Ishikawa (cell line): ENCODE measurements around the gene CLEC10A.

ENCODE experiments used
- CEBPB ChIP-seq: IDR thresholded peaks from 2 replicates; pipeline ENCODE4 v1.6.1; 2012
- EP300 ChIP-seq: IDR thresholded peaks from 2 replicates; pipeline ENCODE4 v1.6.1; 2012; ENCODE audit warnings: borderline replicate concordance
- FOXM1 ChIP-seq: IDR thresholded peaks from 2 replicates; pipeline ENCODE4 v1.6.1; 2012; ENCODE audit warnings: low read depth, borderline replicate concordance
- NFIC ChIP-seq: IDR thresholded peaks from 2 replicates; pipeline ENCODE4 v1.6.1; 2012
- TAF1 ChIP-seq: IDR thresholded peaks from 2 replicates; pipeline ENCODE4 v1.6.1; 2012; ENCODE audit warnings: low read depth, mild to moderate bottlenecking
- TCF12 ChIP-seq: IDR thresholded peaks from 2 replicates; pipeline ENCODE4 v1.6.1; 2012; ENCODE audit warnings: low read depth
- TEAD4 ChIP-seq: IDR thresholded peaks from 2 replicates; pipeline ENCODE4 v1.6.1; 2012
- TF ChIP-seq, protein P1 (sequence below): IDR thresholded peaks from 2 replicates; pipeline ENCODE4 v1.6.1; 2012; ENCODE audit warnings: low read depth, mild to moderate bottlenecking

DNA sequence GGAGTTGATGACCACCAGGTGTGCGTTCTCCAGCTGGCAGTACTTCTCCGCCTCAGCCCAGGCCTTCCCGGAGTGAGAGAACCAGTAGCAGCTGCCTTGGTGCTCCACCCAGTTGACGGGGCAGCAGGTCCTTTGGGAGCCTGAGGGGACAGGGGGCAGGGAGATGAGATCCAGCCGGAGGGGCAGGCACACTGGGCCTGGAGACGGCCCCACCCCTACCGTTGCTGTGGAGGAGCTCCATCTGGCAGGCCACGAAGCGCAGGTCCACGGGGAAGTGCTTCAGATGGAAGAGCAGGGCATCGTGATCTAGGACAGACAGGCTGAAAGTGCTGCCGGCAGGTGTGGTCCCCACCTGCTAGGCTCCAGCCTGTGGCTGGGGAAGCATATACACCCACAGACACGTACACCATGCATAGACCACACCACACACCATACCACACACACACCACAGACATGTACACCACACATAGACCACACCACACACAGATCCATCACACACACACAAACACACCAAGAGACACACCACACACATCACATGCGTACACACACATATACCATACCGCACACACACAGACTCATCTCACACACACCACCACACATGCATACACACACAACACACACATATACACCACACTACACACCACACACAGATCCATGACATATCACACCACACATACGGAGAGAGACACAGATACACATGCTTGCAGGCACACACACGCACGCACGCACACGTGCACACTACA is 27.1 kb upstream of the CLEC10A start:
- TF ChIP-seq, protein P1, sequence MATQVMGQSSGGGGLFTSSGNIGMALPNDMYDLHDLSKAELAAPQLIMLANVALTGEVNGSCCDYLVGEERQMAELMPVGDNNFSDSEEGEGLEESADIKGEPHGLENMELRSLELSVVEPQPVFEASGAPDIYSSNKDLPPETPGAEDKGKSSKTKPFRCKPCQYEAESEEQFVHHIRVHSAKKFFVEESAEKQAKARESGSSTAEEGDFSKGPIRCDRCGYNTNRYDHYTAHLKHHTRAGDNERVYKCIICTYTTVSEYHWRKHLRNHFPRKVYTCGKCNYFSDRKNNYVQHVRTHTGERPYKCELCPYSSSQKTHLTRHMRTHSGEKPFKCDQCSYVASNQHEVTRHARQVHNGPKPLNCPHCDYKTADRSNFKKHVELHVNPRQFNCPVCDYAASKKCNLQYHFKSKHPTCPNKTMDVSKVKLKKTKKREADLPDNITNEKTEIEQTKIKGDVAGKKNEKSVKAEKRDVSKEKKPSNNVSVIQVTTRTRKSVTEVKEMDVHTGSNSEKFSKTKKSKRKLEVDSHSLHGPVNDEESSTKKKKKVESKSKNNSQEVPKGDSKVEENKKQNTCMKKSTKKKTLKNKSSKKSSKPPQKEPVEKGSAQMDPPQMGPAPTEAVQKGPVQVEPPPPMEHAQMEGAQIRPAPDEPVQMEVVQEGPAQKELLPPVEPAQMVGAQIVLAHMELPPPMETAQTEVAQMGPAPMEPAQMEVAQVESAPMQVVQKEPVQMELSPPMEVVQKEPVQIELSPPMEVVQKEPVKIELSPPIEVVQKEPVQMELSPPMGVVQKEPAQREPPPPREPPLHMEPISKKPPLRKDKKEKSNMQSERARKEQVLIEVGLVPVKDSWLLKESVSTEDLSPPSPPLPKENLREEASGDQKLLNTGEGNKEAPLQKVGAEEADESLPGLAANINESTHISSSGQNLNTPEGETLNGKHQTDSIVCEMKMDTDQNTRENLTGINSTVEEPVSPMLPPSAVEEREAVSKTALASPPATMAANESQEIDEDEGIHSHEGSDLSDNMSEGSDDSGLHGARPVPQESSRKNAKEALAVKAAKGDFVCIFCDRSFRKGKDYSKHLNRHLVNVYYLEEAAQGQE, result no peak
- TF ChIP-seq TCF12, result no peak
- no peak for TF ChIP-seq TEAD4
- TF ChIP-seq EP300, result no peak
- no peak for TF ChIP-seq FOXM1
- no peak for TF ChIP-seq CEBPB
- TF ChIP-seq NFIC, result no peak
- TF ChIP-seq TAF1, result no peak
